Gastroesophageal sphincter (tissue), 4 donors: Measurements from ENCODE around the gene NDFIP2. TPM values are rescaled to one million over a fixed set of nuclear protein-coding genes. Genes with fewer than 3 reads are reported as not detected.

Source experiments
- ATAC-seq: fragments of 150-250 bp; one replicate; pipeline ENCODE4 v1.9.1; 2016; ENCODE audit warnings: mild to moderate bottlenecking, moderate library complexity
- H3K27ac ChIP-seq, 4 donors: fragments of 200-600 bp; sonication (generic) in 3 of 4; 1 replicate in 3 of 4; 2 replicates in 1 of 4; pipeline ENCODE4 v1.5.1; 2016 to 2019
- H3K27me3 ChIP-seq: fragments of 200-600 bp; sonication (generic); one replicate; pipeline ENCODE4 v1.5.1; 2019
- H3K36me3 ChIP-seq, 2 donors: fragments of 200-600 bp; sonication (generic); one replicate each; pipeline ENCODE4 v1.5.1; 2019; ENCODE audit warnings: control low read depth in 1 of 2
- H3K4me1 ChIP-seq, 3 donors: fragments of 200-600 bp; sonication (generic); 1 replicate in 2 of 3; 2 replicates in 1 of 3; pipeline ENCODE4 v1.5.1; 2016 to 2019; ENCODE audit warnings: control low read depth in 2 of 3
- H3K4me3 ChIP-seq, 2 donors: fragments of 200-600 bp; sonication (generic); one replicate each; pipeline ENCODE4 v1.5.1; 2019; ENCODE audit warnings: mild to moderate bottlenecking in 1 of 2, moderate library complexity in 1 of 2
- H3K9me3 ChIP-seq, 3 donors: fragments of 200-600 bp; sonication (generic); one replicate each; pipeline ENCODE4 v1.5.1; 2017 to 2019; ENCODE audit warnings: control low read depth in 2 of 3
- EP300 ChIP-seq: sonication (generic); formaldehyde crosslinking; IDR thresholded peaks from one replicate; pipeline ENCODE4 v1.6.1; 2017; ENCODE audit warnings: antibody characterized with exemption, mild to moderate bottlenecking
- POLR2A ChIP-seq, 2 donors: fragments of 450-650 bp; IDR thresholded peaks; one replicate each; pipeline ENCODE4 v1.6.1; 2017; ENCODE audit warnings: antibody characterized with exemption in 2 of 2, mild to moderate bottlenecking in 2 of 2, moderate library complexity in 1 of 2
- POLR2AphosphoS5 ChIP-seq: sonication (generic); formaldehyde crosslinking; IDR thresholded peaks from one replicate; pipeline ENCODE4 v1.6.1; 2017; ENCODE audit warnings: antibody characterized with exemption
- WGBS, 2 donors: methylation state at CpG; one replicate each; pipeline ENCODE4 v1.1.5; 2018; ENCODE audit warnings: low coverage in 1 of 2; 5-methylcytosine and 5-hydroxymethylcytosine counted together
- total RNA-seq, 4 donors: library from RNA; depleted of rRNA; stranded (reverse); fragments of >200 nt; gene quantifications; one replicate each; pipeline ENCODE4 v1.1.0, GENCODE V29; 2016
- TF ChIP-seq, protein P1 (sequence below), 4 experiments: fragments of 200-600 bp in 2 of 4; fragments of 450-650 bp in 2 of 4; sonication (generic) in 1 of 4; IDR thresholded peaks; one replicate each; pipeline ENCODE4 v1.5.1; 2017 to 2019; ENCODE audit warnings: antibody characterized with exemption in 4 of 4, mild to moderate bottlenecking in 2 of 4, moderate library complexity in 2 of 4

Gene NDFIP2
- total RNA-seq, 4 donors from 2014 or later = 6.9 to 21.6 (median 10.7) TPM

DNA sequence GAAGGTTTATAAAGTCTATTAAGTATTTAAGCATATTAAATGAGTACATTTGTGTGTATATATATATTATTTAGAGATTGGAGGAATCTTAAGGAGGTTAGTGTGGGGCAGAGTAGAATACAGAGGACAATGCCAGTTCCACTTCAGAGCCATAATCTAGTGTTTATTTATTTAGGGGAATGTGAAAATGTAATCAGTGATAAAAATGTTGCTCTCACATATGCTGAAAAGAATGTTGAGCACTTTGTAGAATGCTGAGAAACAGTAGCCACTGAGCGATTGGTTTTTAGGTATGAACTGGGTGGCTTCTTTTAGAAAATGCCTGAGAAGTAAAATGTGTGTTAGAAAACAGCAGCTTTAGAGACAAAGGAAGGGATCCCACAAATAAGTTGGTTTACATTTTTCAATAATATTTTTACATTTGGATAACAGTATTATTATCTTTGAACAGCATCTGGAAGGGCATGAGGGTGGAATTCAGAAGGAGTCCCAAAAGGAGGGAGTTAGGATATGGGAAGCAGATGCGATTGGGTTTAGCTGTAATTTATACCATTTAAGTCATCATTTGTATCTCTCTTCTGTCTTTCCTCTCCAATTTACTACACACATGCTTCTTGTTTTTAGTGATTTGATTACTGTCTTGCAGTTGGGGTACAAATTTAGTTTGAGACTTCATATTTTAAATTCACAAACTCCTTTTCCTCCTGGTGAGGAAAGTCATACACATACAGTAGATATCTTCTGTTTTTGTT is 68.6 kb downstream of the NDFIP2 start:
- TF ChIP-seq POLR2AphosphoS5 (no peak), EP300 (no peak), POLR2A (IDR thresholded peaks at IDR 0.05) (no peak)
- TF ChIP-seq, protein P1, sequence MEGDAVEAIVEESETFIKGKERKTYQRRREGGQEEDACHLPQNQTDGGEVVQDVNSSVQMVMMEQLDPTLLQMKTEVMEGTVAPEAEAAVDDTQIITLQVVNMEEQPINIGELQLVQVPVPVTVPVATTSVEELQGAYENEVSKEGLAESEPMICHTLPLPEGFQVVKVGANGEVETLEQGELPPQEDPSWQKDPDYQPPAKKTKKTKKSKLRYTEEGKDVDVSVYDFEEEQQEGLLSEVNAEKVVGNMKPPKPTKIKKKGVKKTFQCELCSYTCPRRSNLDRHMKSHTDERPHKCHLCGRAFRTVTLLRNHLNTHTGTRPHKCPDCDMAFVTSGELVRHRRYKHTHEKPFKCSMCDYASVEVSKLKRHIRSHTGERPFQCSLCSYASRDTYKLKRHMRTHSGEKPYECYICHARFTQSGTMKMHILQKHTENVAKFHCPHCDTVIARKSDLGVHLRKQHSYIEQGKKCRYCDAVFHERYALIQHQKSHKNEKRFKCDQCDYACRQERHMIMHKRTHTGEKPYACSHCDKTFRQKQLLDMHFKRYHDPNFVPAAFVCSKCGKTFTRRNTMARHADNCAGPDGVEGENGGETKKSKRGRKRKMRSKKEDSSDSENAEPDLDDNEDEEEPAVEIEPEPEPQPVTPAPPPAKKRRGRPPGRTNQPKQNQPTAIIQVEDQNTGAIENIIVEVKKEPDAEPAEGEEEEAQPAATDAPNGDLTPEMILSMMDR (IDR thresholded peaks at IDR 0.05) = no peak
- WGBS, 2 donors = 73% methylated on average over 2 of the region's 2 CpGs
- Histone ChIP-seq H3K36me3 (no peaks in the 10 kb centered on the region), H3K9me3 (no peaks in the 10 kb centered on the region), H3K4me3 (no peak overlapping the region), H3K4me1 (no peaks in the 10 kb centered on the region), H3K27ac (no peak overlapping the region), H3K27me3 (no peaks in the 10 kb centered on the region)
- ATAC-seq = no peak

DNA sequence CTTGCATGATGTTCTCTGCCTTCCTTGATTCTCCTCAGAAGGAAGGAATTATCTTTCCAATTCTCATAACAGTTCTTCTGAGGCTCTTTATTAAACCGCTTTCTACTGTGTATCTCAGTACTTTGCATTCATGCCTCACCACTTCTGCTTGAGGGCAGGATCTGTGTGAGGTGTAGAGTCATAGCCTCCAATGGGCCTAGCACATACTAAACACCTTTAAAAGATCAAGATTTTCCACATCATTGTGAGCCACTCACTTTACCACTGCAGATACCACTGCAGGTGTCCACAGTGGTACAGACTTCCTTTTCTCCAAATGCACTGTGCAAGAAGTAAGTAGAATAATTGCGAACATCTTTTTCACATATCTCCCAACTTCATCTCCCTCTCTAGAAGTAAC is 76.7 kb downstream of the NDFIP2 start:
- peaks cover 0 to 26% (median 0%) of the 10 kb centered on the region in 3 donors for H3K9me3 ChIP-seq
- H3K36me3 ChIP-seq = no peaks in the 10 kb centered on the region
- no peak for ATAC-seq
- WGBS, 2 donors = 93 to 100% methylated on average over 2 of the region's 2 CpGs
- no peak overlapping the region for H3K27ac ChIP-seq
- no peak overlapping the region for H3K4me3 ChIP-seq
- TF ChIP-seq POLR2AphosphoS5 (no peak), POLR2A (IDR thresholded peaks at IDR 0.05) (no peak), EP300 (no peak)
- TF ChIP-seq, protein P1 (IDR thresholded peaks at IDR 0.05) = no peak
- no peaks in the 10 kb centered on the region for H3K4me1 ChIP-seq
- no peaks in the 10 kb centered on the region for H3K27me3 ChIP-seq

DNA sequence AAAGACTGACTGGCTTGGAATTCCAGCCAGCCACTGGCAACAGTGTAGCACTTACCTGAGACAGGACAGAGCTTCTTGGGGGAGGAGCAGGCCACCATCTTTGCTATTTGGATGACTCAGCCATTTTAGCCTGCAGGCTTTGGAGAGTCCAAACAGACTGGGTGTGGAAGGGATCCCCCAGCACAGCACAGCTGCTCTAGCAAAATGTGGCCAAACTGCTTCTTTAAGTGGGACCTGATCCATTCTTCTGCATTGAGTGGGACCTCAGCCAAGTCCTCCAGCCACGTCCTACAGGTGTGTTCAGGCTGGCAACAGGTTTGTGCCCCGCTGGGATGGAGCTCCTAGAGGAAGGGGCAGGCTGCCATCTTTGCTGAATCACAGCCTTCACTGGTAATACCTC is 80.0 kb downstream of the NDFIP2 start:
- TF ChIP-seq POLR2AphosphoS5 = no peak
- no peak for TF ChIP-seq POLR2A (IDR thresholded peaks at IDR 0.05)
- no peak for TF ChIP-seq EP300
- TF ChIP-seq, protein P1 (IDR thresholded peaks at IDR 0.05) = no peak
- no peak for ATAC-seq
- WGBS, 2 donors = no CpG with 5 or more reads among the region's 2 CpGs
- Histone ChIP-seq H3K27me3 (no peaks in the 10 kb centered on the region), H3K36me3 (no peaks in the 10 kb centered on the region), H3K4me1 (no peaks in the 10 kb centered on the region), H3K9me3 (peaks cover 0 to 41% (median 0%) of the 10 kb centered on the region in 3 donors), H3K4me3 (no peak overlapping the region), H3K27ac (no peak overlapping the region)

DNA sequence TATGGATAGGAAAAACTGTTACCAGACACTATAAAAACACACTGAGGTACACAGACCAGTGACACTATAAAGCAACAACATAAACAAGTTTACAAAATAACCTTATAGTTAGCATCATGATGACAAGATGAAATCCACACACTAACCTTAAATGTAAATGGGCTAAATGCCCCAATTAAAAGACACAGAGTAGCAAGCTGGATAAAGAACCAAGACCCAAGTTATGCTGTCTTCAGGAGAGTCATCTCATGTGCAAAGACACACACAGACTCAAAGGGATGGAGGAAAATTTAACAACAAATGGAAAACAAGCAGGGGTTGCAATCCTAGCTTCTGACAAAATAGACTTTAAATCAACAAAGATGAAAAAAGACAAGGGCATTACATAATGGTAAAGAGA is 81.6 kb downstream of the NDFIP2 start:
- ATAC-seq = no peak
- no peak overlapping the region for H3K27ac ChIP-seq
- TF ChIP-seq, protein P1 (IDR thresholded peaks at IDR 0.05) = no peak
- TF ChIP-seq EP300 (no peak), POLR2AphosphoS5 (no peak), POLR2A (IDR thresholded peaks at IDR 0.05) (no peak)
- H3K4me3 ChIP-seq = no peak overlapping the region
- H3K36me3 ChIP-seq = no peaks in the 10 kb centered on the region
- no peaks in the 10 kb centered on the region for H3K27me3 ChIP-seq
- peaks cover 0 to 47% (median 0%) of the 10 kb centered on the region in 3 donors for H3K9me3 ChIP-seq
- H3K4me1 ChIP-seq = no peaks in the 10 kb centered on the region

DNA sequence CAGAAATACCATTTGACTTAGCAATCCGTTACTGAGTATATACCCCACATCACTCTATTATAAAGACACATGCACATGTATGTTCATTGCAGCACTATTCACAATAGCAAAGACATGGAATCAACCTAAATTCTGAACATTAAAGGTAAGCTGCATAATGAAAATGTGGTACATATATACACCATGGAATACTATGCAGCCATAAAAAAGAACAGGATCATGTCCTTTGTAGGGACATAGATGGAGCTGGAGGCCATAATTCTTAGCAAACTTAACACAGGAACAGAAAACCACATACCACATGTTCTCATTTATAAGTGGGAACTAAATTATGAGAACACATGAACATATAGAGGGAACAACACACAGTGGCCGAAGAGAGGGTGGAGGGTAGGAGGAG is 85.2 kb downstream of the NDFIP2 start:
- Histone ChIP-seq H3K9me3 (peaks cover 0 to 34% (median 0%) of the 10 kb centered on the region in 3 donors), H3K27me3 (no peaks in the 10 kb centered on the region), H3K36me3 (no peaks in the 10 kb centered on the region), H3K4me3 (no peak overlapping the region), H3K4me1 (no peaks in the 10 kb centered on the region), H3K27ac (no peak overlapping the region)
- TF ChIP-seq POLR2AphosphoS5 = no peak
- TF ChIP-seq EP300 = no peak
- ATAC-seq = no peak
- WGBS, 2 donors = 89 to 92% methylated on average over 2 of the region's 2 CpGs
